K562 (cell line): Measurements from ENCODE around the gene ADARB2. TPM values are rescaled to one million over a fixed set of nuclear protein-coding genes. Genes with fewer than 3 reads are reported as not detected.

Source experiments
- ATAC-seq: fragments of 200-7000 bp; cut with Tn5 transposase; 3 replicates; pipeline ENCODE4 v1.9.1; 2020; ENCODE audit warnings: moderate library complexity
- BruUV-seq: library from RNA; stranded (reverse); fragments of 400-500 nt; replicated peaks from 2 replicates; lab custom pipeline; 2021; lab: Mats Ljungman, UMichigan
- CTCF ChIA-PET: fragments of 300-600 bp; formaldehyde crosslinking; extraction: SDS; loops from one replicate; lab custom pipeline; 2021; ENCODE audit warnings: low intra/inter-chr PET ratio; lab: Yijun Ruan, JAX
- POLR2A ChIA-PET: fragments of 300-600, 350-650 bp; sonication (Branson Sonifier 250); formaldehyde crosslinking; extraction: SDS; loops from one replicate; lab custom pipeline; 2021; ENCODE audit warnings: antibody characterized with exemption, inconsistent platforms; lab: Yijun Ruan, JAX
- DNase-seq, 4 experiments: peaks; one replicate each; pipeline versions ENCODE4 v3.0.0 to v3.0.0-alpha.2; 2011 to 2018; ENCODE audit warnings: low spot score in 3 of 4, mixed read lengths in 3 of 4; ENCODE audit errors: extremely low read depth in 1 of 4
- FAIRE-seq: peaks from 2 replicates; lab custom pipeline; 2011; peaks lifted over from hg19 to GRCh38; lab: Jason Lieb, UNC
- H2AFZ ChIP-seq: 2 replicates; pipeline ENCODE4 v1.6.0; 2011; ENCODE audit warnings: low read depth, low read length, control low read depth, inconsistent platforms
- H3K27ac ChIP-seq: fragments of 200-600 bp; 3 replicates; pipeline ENCODE4 v1.8.0; 2011; ENCODE audit warnings: low read depth, mild to moderate bottlenecking, control low read depth, inconsistent platforms, low read length, moderate library complexity, mixed read lengths; ENCODE audit errors: extremely low read depth
- H3K27me3 ChIP-seq, 2 experiments: fragments of 300-600 bp in 1 of 2; 2 replicates in 1 of 2; 3 replicates in 1 of 2; pipeline versions ENCODE4 v1.6.0 to v1.8.0; 2011; ENCODE audit warnings: inconsistent platforms in 2 of 2, low read length in 2 of 2, mild to moderate bottlenecking in 1 of 2, mixed read lengths in 1 of 2, moderate library complexity in 1 of 2; ENCODE audit not compliant: control insufficient read depth in 2 of 2, insufficient read depth in 2 of 2
- H3K36me3 ChIP-seq: fragments of 300-600 bp; 3 replicates; pipeline ENCODE4 v1.8.0; 2011; ENCODE audit warnings: mild to moderate bottlenecking, low read length, inconsistent platforms; ENCODE audit not compliant: control insufficient read depth, insufficient read depth
- H3K4me1 ChIP-seq, 2 experiments: fragments of 200-600 bp in 1 of 2; replicated peaks in 1 of 2; 2 replicates in 1 of 2; 3 replicates in 1 of 2; pipeline versions ENCODE4 v1.5.1 to v1.8.0; 2011; ENCODE audit warnings: inconsistent platforms in 2 of 2, low read length in 2 of 2, mild to moderate bottlenecking in 1 of 2, mixed read lengths in 1 of 2, moderate library complexity in 1 of 2; ENCODE audit not compliant: control insufficient read depth in 2 of 2, insufficient read depth in 2 of 2
- H3K4me2 ChIP-seq: 2 replicates; pipeline ENCODE4 v1.6.1; 2011; ENCODE audit warnings: low read length, control low read depth, inconsistent platforms, mixed read lengths; ENCODE audit not compliant: insufficient read depth
- H3K4me3 ChIP-seq: fragments of 200-600 bp; sonication (generic), shearing (Covaris generic); 2 replicates; pipeline ENCODE4 v1.5.1; 2016; ENCODE audit warnings: control low read depth, inconsistent platforms
- H3K79me2 ChIP-seq: fragments of 200-600 bp; 3 replicates; pipeline ENCODE4 v1.8.0; 2011; ENCODE audit warnings: low read length, inconsistent platforms; ENCODE audit not compliant: control insufficient read depth, insufficient read depth
- H3K9ac ChIP-seq, 2 experiments: 2 replicates each; pipeline versions ENCODE4 v1.6.0 to v1.6.1; 2011; ENCODE audit warnings: low read depth in 2 of 2, low read length in 2 of 2, control low read depth in 1 of 2, inconsistent platforms in 1 of 2, mild to moderate bottlenecking in 1 of 2, mixed read lengths in 1 of 2; ENCODE audit not compliant: insufficient read depth in 1 of 2
- H3K9me1 ChIP-seq: one replicate; pipeline ENCODE4 v1.6.0; 2011; ENCODE audit warnings: inconsistent platforms, mild to moderate bottlenecking, low read length, moderate library complexity; ENCODE audit not compliant: control insufficient read depth, insufficient read depth
- H3K9me3 ChIP-seq: replicated peaks from 2 replicates; pipeline ENCODE4 v1.5.1; 2011; ENCODE audit warnings: low read depth, low read length, inconsistent platforms; ENCODE audit not compliant: control insufficient read depth, insufficient read depth
- H4K20me1 ChIP-seq: replicated peaks from 2 replicates; pipeline ENCODE4 v1.6.1; 2011; ENCODE audit warnings: low read length, inconsistent platforms, mixed read lengths; ENCODE audit not compliant: control insufficient read depth, insufficient read depth
- C11orf30 ChIP-seq: fragments of 450-650 bp; IDR thresholded peaks from 2 replicates; pipeline ENCODE4 v1.6.1; 2016; ENCODE audit warnings: low read depth, mild to moderate bottlenecking
- FIP1L1 ChIP-seq: fragments of 200-400 bp; formaldehyde crosslinking; IDR thresholded peaks from 2 replicates; pipeline ENCODE4 v1.6.1; 2018; ENCODE audit warnings: mild to moderate bottlenecking, low read depth, low read length; ENCODE audit not compliant: poor library complexity, severe bottlenecking
- GABPA ChIP-seq: fragments of 200-800 bp; sonication (Bioruptor generic); conservative IDR thresholded peaks from 2 replicates; pipeline ENCODE4 v1.6.1; 2016; ENCODE audit warnings: low read depth, missing genetic modification characterization, missing compliant biosample characterization
- NCOA6 ChIP-seq: fragments of 450-650 bp; IDR thresholded peaks from 2 replicates; pipeline ENCODE4 v1.6.1; 2017; ENCODE audit warnings: mild to moderate bottlenecking
- RAD21 ChIP-seq, 2 experiments: fragments of 250-450 bp in 1 of 2; fragments of 450-650 bp in 1 of 2; sonication (Bioruptor Pico) in 1 of 2; formaldehyde crosslinking in 1 of 2; IDR thresholded peaks in 1 of 2; conservative IDR thresholded peaks in 1 of 2; 2 replicates each; pipeline versions ENCODE4 v1.4.0 to v1.8.0; 2020 to 2022; ENCODE audit warnings: mild to moderate bottlenecking in 2 of 2, moderate library complexity in 1 of 2
- SIRT6 ChIP-seq: IDR thresholded peaks from one replicate; pipeline ENCODE4 v1.6.1; 2012; ENCODE audit warnings: low read depth, mild to moderate bottlenecking, control low read depth, inconsistent platforms, low read length, moderate library complexity
- SMC3 ChIP-seq: conservative IDR thresholded peaks from 2 replicates; pipeline ENCODE4 v1.6.1; 2011; ENCODE audit warnings: low read depth, low read length, improper control_type of control experiment; ENCODE audit not compliant: insufficient read depth
- ZBED1 ChIP-seq: IDR thresholded peaks from 2 replicates; pipeline ENCODE4 v1.6.1; 2014
- ZNF121 ChIP-seq: sonication (generic); formaldehyde crosslinking; conservative IDR thresholded peaks from 2 replicates; pipeline ENCODE4 v1.8.0; 2022; ENCODE audit warnings: missing genetic modification reagents
- ZNF316 ChIP-seq: fragments of 450-650 bp; IDR thresholded peaks from 2 replicates; pipeline ENCODE4 v1.6.1; 2016
- WGBS: fragments of 100-300 bp; shearing (Covaris generic); methylation state at CpG from one replicate; pipeline ENCODE4 v1.1.6; 2016; ENCODE audit warnings: low coverage, mixed read lengths; ENCODE audit not compliant: insufficient coverage; ENCODE audit errors: missing lambda C conversion rate; 5-methylcytosine and 5-hydroxymethylcytosine counted together
- in situ Hi-C: fragments of 300-500 bp; cut with MboI; formaldehyde crosslinking; loops from 4 replicates; pipeline ENCODE4 v1.15.0; 2018; ENCODE audit warnings: inconsistent platforms, mixed read lengths
- intact Hi-C: fragments of 100-400 bp; cut with micrococcal nuclease; formaldehyde crosslinking; loops from 2 replicates; pipeline ENCODE4 v1.14.2; 2022
- polyA plus RNA-seq, 8 experiments: library from polyadenylated mRNA; depleted of rRNA in 4 of 8; stranded (reverse) in 5 of 8; unstranded in 3 of 8; fragments of >200 nt; fragmentation: Nextera tagmentation in 2 of 8; fragmentation: Illumina TruSeq in 1 of 8; extraction: Ambion mirVana in 2 of 8; extraction: Trizol in 1 of 8; gene quantifications; 2 replicates each; pipeline versions ENCODE4 v1.2.1 to v1.2.3, GENCODE V29; 2011 to 2014; ENCODE audit warnings: inconsistent platforms in 1 of 8, missing spikeins in 1 of 8
- total RNA-seq, 7 experiments: library from RNA; depleted of rRNA in 6 of 7; stranded (reverse); fragments of >200 nt in 6 of 7; fragmentation: Illumina TruSeq in 2 of 7; extraction: Trizol in 2 of 7; gene quantifications; 2 replicates each; pipeline versions ENCODE4 v1.2.1 to v1.2.3, GENCODE V29; 2011 to 2021; ENCODE audit warnings: low replicate concordance in 1 of 7
- TF ChIP-seq, protein P1 (sequence below), 3 experiments: IDR thresholded peaks in 2 of 3; conservative IDR thresholded peaks in 1 of 3; 2 replicates each; pipeline ENCODE4 v1.5.1; 2011 to 2012; ENCODE audit warnings: low read length in 3 of 3, mild to moderate bottlenecking in 3 of 3, control low read depth in 2 of 3, improper control_type of control experiment in 1 of 3, inconsistent platforms in 1 of 3, low read depth in 1 of 3, mixed read lengths in 1 of 3, moderate library complexity in 1 of 3; ENCODE audit not compliant: insufficient read depth in 2 of 3
- TF ChIP-seq, protein P2 (sequence below): fragments of 250-450 bp; sonication (Bioruptor Pico); IDR thresholded peaks from 2 replicates; pipeline ENCODE4 v1.4.0; 2020; ENCODE audit warnings: mild to moderate bottlenecking, moderate library complexity, borderline replicate concordance

ADARB2 gene
- total and polyA plus RNA-seq, 9 of the 15 experiments (the other 6 are each of a cell fraction or from before 2014, with no cell fraction given), result not detected

DNA sequence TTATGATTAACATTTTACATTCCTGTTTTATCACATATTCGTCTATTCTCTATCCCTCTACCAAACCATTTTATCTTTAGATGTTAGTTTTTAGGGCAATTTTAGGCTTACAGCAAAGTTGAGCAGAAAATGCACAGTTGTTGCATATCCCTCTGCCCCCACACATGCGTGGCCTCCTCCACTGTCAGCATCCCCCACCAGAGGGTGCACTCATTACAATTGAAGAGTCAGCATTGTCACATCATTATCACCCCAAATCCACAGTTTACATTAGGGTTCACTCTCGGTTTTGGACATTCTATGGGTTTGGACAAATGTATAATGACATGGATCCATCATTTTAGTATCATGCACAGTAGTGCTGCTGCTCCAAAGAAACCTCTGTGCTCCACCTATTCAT is 594.7 kb downstream of the ADARB2 start:
- Histone ChIP-seq H4K20me1 (no peaks in the 10 kb centered on the region), H3K4me2 (no peak overlapping the region), H3K9ac (no peak overlapping the region), H3K27ac (no peak overlapping the region)
- in situ Hi-C loops, result no loop called here
- POLR2A ChIA-PET, result no interaction called here
- TF ChIP-seq RAD21 (CRISPR knock-in tag; conservative IDR thresholded peaks at IDR 0.05 in 1 of 2, IDR thresholded peaks at IDR 0.05 in 1 of 2) (peak in 1 of 2 experiments; percentile 50; a peak in 2 of 4 replicates), ZNF121 (CRISPR knock-in tag) (no peak), ZNF316 (peak; percentile 69), C11orf30 (0 out of 2 replicates have a peak, but pooled peaks have one; percentile 28), ZBED1 (no peak), FIP1L1 (no peak), NCOA6 (no peak), SMC3 (0 out of 2 replicates have a peak, but pooled peaks have one; percentile 27), SIRT6 (no peak), GABPA (tag) (no peak)
- TF ChIP-seq, protein P1, sequence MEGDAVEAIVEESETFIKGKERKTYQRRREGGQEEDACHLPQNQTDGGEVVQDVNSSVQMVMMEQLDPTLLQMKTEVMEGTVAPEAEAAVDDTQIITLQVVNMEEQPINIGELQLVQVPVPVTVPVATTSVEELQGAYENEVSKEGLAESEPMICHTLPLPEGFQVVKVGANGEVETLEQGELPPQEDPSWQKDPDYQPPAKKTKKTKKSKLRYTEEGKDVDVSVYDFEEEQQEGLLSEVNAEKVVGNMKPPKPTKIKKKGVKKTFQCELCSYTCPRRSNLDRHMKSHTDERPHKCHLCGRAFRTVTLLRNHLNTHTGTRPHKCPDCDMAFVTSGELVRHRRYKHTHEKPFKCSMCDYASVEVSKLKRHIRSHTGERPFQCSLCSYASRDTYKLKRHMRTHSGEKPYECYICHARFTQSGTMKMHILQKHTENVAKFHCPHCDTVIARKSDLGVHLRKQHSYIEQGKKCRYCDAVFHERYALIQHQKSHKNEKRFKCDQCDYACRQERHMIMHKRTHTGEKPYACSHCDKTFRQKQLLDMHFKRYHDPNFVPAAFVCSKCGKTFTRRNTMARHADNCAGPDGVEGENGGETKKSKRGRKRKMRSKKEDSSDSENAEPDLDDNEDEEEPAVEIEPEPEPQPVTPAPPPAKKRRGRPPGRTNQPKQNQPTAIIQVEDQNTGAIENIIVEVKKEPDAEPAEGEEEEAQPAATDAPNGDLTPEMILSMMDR (IDR thresholded peaks at IDR 0.05 in 2 of 3, conservative IDR thresholded peaks at IDR 0.05 in 1 of 3; ENCODE audit: insufficient read depth in 2 of 3, low read depth in 1 of 3, low read length in 3 of 3), result peak; percentile 36 to 51 (median 44)
- TF ChIP-seq, protein P2, sequence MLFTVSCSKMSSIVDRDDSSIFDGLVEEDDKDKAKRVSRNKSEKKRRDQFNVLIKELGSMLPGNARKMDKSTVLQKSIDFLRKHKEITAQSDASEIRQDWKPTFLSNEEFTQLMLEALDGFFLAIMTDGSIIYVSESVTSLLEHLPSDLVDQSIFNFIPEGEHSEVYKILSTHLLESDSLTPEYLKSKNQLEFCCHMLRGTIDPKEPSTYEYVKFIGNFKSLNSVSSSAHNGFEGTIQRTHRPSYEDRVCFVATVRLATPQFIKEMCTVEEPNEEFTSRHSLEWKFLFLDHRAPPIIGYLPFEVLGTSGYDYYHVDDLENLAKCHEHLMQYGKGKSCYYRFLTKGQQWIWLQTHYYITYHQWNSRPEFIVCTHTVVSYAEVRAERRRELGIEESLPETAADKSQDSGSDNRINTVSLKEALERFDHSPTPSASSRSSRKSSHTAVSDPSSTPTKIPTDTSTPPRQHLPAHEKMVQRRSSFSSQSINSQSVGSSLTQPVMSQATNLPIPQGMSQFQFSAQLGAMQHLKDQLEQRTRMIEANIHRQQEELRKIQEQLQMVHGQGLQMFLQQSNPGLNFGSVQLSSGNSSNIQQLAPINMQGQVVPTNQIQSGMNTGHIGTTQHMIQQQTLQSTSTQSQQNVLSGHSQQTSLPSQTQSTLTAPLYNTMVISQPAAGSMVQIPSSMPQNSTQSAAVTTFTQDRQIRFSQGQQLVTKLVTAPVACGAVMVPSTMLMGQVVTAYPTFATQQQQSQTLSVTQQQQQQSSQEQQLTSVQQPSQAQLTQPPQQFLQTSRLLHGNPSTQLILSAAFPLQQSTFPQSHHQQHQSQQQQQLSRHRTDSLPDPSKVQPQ (CRISPR knock-in tag), result no peak
- TF ChIP-seq, all 486 proteins: peak for 5
- Histone ChIP-seq H3K36me3 (no peaks in the 10 kb centered on the region), H2AFZ (no peak overlapping the region), H3K4me1 (no peaks in the 10 kb centered on the region), H3K9me1 (no peaks in the 10 kb centered on the region), H3K4me3 (no peak overlapping the region), H3K79me2 (no peaks in the 10 kb centered on the region), H3K9me3 (no peaks in the 10 kb centered on the region; the same call in none of the 2 replicates), H3K27me3 (no peaks in the 10 kb centered on the region; a peak in 1 of 5 replicates)
- DNase-seq (no peak), ATAC-seq (peak; percentile 66; the same call in 2 of the 3 replicates), FAIRE-seq (no peak)
- CTCF ChIA-PET, result interaction anchor here (0.6 kb wide), 1 partner anchor 36 kb away, joined by 3 read pairs; no protein-coding TSS in a partner anchor
- intact Hi-C loops, result no loop called here
- BruUV-seq, result no TSS peak
- 25% methylated on average over 3 of the region's 3 CpGs for whole genome bisulfite sequencing
